Stomach smooth muscle (tissue), 2 donors: ENCODE data around the gene CRABP2.

ENCODE experiments used
- H3K27ac ChIP-seq: one replicate; pipeline ENCODE4 v1.7.0; 2013; ENCODE audit warnings: mild to moderate bottlenecking, low read length, inconsistent platforms
- H3K27me3 ChIP-seq, 2 donors: one replicate each; pipeline ENCODE4 v1.7.0; 2013; ENCODE audit warnings: low read length in 2 of 2; ENCODE audit not compliant: insufficient read depth in 2 of 2, control insufficient read depth in 1 of 2
- H3K36me3 ChIP-seq, 2 donors: one replicate each; pipeline ENCODE4 v1.7.0; 2013; ENCODE audit warnings: low read length in 2 of 2; ENCODE audit not compliant: control insufficient read depth in 2 of 2, insufficient read depth in 2 of 2
- H3K4me1 ChIP-seq: one replicate; pipeline ENCODE4 v1.7.0; 2013; ENCODE audit warnings: low read length; ENCODE audit not compliant: control insufficient read depth, insufficient read depth
- H3K4me3 ChIP-seq, 2 donors: one replicate each; pipeline ENCODE4 v1.7.0; 2013; ENCODE audit warnings: low read length in 2 of 2
- H3K9ac ChIP-seq, 2 donors: one replicate each; pipeline ENCODE4 v1.7.0; 2013; ENCODE audit warnings: low read length in 2 of 2, mild to moderate bottlenecking in 1 of 2
- H3K9me3 ChIP-seq, 2 donors: one replicate each; pipeline ENCODE4 v1.7.0; 2013; ENCODE audit warnings: low read length in 2 of 2; ENCODE audit not compliant: control insufficient read depth in 2 of 2
- donor health status: healthy.
- donor health status: Pancreatic carcinoma.

The CRABP2 gene

DNA sequence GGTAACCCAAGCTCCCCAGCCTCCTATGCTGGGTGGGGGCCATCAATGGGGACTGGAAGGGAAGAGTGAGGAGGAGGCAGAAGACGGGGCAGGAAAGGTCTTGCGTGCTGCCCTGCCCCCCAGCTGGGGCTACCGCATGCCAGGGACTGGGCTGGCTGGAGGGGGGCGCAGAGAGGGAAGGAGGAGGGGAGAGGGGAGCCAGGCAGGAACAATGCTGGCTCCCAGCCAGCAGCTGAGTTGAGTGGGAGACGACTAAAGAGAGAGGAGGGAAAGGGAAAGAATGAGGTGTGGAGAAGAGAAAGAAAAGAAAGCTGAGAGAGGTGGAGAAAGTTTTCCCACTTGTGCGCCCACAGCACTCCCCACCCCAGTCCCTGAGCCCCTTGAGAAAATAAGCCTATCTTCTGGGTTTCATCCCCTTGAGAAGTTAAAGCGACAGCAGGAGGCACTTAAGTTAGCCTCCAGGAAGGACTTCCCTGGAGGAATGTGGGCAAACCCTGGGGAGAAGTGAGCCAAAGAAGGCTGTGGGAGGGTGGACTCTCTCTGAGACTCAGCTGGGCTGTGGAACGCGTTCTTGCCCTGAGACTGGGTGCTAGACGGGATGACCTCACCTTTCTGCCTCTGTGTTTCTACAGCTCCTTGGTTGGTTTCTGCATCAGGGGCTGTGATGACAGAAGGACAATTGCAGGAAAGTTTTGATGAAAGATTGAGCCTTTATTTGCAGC, 15.3 kb downstream of the CRABP2 start:
- H3K27me3 ChIP-seq, result peaks cover 36 to 38% of the 10 kb centered on the region in 2 donors
- H3K4me3 ChIP-seq, result no peak overlapping the region
- H3K9ac ChIP-seq, result no peak overlapping the region
- H3K36me3 ChIP-seq, result no peaks in the 10 kb centered on the region
- H3K9me3 ChIP-seq, result no peaks in the 10 kb centered on the region
- peaks cover 8% of the 10 kb centered on the region for H3K4me1 ChIP-seq
- no peak overlapping the region for H3K27ac ChIP-seq

DNA sequence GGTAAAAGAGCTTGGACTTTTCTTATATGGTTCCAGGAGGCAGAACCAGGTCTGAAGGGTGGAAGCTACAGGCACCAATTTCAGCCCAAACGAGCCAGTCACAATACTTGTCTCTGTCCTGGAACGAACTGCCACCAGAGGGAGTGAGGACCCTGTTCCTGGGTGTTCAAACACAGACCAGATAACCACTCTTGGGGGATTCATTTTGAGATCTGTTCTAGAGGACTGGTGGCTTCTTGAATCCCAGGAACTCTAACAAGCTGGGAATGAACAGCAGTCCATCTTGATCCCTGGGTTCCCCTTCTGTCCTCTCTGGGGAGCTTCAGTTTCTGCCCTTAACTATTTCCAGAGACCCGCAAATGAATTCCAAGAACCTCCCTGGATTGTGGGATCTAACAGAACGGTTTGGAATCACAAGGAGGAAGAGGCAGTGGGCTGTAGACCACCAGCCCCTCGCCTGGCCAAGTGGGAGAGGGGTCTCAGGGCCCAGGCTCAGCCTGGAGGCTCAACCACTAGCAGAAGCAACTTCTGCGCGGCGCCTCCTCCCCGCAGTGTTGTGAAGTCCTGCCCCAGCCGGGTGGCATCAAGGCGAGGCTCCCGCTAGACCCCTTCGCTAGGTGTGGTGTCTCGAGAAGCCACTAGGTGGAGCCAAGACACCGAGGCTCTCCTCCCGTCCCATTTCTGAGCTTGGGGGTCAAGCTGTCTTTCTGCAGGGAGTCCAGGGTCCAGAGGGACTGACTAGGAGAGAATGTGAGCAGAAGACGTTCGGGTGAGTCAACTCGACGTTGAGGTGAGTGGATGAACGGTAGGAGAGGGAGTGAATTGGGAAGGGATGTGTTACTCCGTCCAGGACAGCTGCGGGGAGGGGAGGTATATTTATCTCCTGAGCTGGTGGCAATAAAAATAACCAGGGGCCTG, 16.1 kb downstream of the CRABP2 start:
- Histone ChIP-seq H3K4me3 (peak overlapping the region in 1 of 2 donors; percentile 54), H3K27ac (no peak overlapping the region), H3K9ac (peak overlapping the region in 1 of 2 donors; percentile 36), H3K36me3 (no peaks in the 10 kb centered on the region), H3K4me1 (peaks cover 8% of the 10 kb centered on the region), H3K27me3 (peaks cover 38 to 40% of the 10 kb centered on the region in 2 donors), H3K9me3 (no peaks in the 10 kb centered on the region)

DNA sequence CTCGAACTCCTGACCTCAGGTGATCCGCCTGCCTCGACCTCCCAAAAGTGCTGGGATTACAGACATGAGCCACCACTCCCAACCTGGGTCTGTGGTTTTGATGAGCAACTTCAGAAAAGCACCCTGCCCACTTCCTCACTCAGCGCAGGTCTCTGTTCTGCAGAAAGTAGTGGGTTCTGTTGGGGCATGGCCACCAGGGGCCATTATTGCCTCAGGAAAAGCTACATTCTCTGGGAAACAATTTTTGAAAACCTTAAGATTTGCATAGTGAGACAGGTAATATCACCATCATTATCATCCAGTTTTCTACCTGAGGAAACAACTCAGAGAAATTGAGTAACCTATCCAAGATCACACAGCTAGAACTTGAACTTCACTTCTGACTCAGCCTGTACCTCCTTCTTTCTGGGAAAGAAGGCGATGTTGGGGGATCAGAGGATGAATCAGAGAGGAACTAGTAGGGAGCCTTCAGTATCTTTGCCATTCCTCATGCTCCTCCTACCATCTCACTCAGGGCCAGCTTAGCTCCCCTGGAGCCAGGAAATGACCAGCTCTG, 21.1 kb downstream of the CRABP2 start:
- H3K36me3 ChIP-seq, result no peaks in the 10 kb centered on the region
- no peaks in the 10 kb centered on the region for H3K9me3 ChIP-seq
- peaks cover 15% of the 10 kb centered on the region in 2 donors for H3K27me3 ChIP-seq
- H3K27ac ChIP-seq, result no peak overlapping the region
- H3K4me1 ChIP-seq, result peaks cover 3% of the 10 kb centered on the region
- no peak overlapping the region for H3K9ac ChIP-seq
- H3K4me3 ChIP-seq, result no peak overlapping the region

DNA sequence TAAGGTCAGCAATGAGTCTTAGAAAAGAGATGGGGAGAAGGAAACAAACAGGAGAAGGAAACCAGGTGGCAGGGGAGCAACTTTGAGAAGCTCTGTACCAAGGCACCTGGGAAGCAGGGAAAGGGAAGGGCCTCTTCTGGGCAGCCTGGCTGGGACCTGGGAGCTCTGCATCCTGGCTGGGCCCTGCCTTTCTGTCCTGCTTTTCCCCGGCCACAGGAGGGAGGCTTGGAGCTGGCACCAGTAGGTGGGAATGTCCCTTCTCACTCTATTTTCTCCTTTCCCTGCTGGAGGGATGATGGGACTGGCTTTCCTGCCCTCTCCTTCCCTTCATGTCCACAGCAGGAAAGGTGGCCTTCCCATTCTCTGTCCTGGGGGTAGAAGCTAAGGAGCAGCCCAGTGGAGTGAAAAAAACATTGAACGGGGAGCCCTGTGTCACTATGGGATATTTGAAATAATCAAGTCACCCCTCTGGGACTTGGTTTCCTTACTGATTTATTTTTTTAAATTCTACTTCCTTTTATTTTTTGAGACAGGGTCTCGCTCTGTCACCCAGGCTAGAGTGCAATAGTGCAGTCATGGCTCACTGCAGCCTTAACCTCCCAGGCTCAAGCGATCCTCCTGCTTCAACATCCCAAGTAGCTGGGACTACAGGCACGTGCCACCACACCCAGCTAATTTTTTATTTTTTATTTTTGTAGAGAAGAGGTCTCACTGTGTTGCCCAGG, 23.1 kb downstream of the CRABP2 start:
- peaks cover 25 to 27% of the 10 kb centered on the region in 2 donors for H3K27me3 ChIP-seq

DNA sequence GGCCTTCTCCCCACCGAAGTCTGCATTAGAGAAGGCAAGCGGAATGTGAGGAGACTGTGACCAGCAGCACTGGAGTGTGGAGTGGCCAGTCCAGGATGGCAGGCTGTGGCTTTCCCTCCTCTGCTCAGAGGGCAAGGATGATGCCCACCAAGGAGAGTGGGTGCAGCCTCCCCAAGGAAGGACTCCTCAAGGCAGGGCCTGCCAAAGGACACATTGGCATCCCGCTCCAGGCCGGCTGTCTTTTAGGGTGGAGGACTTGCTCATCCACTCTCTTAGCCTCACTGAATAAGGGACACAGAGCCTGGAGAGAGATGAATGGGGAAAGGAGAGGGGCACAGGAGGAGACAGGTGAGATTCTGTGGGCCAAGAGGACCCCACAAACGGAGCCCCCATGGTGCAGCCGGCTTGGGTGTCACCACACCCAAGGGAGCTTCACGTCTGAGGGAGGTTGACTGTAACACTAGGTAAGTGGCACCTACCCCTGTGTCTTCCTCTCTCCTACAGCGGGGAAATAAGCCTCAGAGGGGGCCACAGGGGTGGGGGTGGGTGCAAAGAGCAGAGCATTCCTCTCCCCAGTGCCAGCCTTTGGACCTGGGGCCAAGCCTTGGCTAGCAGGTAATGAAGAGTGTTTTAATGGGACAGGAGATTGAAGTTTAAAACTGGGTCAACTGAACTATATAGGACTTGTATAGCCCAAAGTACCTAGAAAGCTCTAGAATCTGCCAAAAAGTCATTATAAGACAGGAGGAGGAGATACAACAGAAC, 24.0 kb downstream of the CRABP2 start:
- Histone ChIP-seq H3K9ac (no peak overlapping the region), H3K27me3 (peaks cover 26 to 36% of the 10 kb centered on the region in 2 donors), H3K4me1 (peaks cover 20% of the 10 kb centered on the region), H3K4me3 (no peak overlapping the region), H3K9me3 (no peaks in the 10 kb centered on the region), H3K36me3 (no peaks in the 10 kb centered on the region), H3K27ac (no peak overlapping the region)

More for the DNA sequence above, 23.1 kb downstream of the CRABP2 start:
- H3K9ac ChIP-seq, result no peak overlapping the region
- no peaks in the 10 kb centered on the region for H3K9me3 ChIP-seq
- H3K27ac ChIP-seq, result no peak overlapping the region
- no peak overlapping the region for H3K4me3 ChIP-seq
- H3K4me1 ChIP-seq, result peaks cover 11% of the 10 kb centered on the region
- H3K36me3 ChIP-seq, result no peaks in the 10 kb centered on the region

DNA sequence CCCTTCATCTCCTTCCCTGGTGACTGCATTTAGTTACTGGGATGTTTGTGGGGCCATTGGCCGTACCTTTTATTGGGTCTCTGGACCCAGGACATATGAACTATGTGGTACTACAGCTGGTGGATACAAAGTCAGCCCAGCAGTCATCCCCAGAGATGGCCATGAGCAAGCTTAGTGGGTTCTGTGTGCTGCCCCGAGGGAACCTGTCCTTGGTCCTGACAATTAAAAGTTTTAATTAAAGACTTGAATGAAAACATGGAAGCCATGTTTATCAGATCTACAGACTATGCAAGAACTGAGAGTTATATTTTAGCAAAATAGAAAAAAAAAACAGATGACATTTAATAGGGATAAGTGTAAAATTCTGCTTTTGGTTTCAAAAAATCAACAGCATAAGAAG, 25.3 kb downstream of the CRABP2 start:
- Histone ChIP-seq H3K27ac (no peak overlapping the region), H3K9me3 (no peaks in the 10 kb centered on the region), H3K4me1 (peaks cover 30% of the 10 kb centered on the region), H3K36me3 (no peaks in the 10 kb centered on the region), H3K9ac (no peak overlapping the region), H3K27me3 (peaks cover 31 to 48% of the 10 kb centered on the region in 2 donors), H3K4me3 (no peak overlapping the region)

DNA sequence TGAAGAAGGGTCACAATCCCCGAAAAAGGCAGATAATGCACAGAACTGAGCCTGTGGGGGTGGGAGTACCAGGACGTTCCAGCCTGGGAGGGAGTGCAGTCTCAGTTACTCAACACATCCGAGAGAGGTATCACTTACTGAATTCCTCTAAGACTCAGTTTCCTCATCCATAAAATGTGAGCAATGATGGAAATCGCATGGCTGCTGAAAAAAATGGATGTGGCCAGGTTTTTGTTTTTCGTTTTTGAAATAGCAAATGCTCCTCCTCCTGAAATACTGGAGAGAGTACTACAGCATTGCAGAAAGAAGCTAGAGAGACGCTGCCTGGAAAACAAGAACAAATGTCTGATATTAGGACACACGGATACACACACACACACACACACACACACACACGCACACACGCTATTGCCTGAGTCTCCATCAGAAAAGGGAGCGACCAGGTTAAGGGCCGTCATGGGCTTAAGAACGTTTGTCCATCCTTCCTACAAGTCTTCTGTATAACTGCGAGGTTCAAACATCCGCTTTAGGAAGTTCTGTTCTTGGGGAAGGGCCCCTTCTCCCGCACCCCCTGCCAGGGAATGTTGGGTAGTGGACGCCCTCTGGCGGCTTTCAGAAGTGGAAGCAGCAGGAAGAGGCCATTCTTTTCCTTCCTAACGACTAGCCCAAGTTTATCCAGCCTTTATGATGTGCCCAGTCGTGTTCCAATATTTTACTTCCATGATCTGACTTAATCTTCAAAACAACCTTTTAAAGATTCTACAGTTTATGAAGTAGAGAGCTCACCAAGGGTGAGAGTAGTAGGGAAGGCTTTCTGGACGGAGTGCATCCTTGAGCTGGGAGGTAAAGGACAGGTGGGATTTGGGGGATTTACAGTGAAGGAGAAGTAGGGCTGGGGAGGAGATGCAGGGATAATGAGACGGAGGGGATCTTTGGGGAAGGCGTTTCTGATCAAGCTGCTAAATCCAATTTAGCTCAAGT, 27.5 kb downstream of the CRABP2 start:
- no peaks in the 10 kb centered on the region for H3K36me3 ChIP-seq
- H3K9ac ChIP-seq, result peak overlapping the region; percentile 29 to 56
- H3K27me3 ChIP-seq, result peaks cover 27 to 48% of the 10 kb centered on the region in 2 donors
- H3K4me1 ChIP-seq, result peaks cover 40% of the 10 kb centered on the region
- no peaks in the 10 kb centered on the region for H3K9me3 ChIP-seq
- no peak overlapping the region for H3K27ac ChIP-seq
- H3K4me3 ChIP-seq, result peak overlapping the region; percentile 71 to 76

DNA sequence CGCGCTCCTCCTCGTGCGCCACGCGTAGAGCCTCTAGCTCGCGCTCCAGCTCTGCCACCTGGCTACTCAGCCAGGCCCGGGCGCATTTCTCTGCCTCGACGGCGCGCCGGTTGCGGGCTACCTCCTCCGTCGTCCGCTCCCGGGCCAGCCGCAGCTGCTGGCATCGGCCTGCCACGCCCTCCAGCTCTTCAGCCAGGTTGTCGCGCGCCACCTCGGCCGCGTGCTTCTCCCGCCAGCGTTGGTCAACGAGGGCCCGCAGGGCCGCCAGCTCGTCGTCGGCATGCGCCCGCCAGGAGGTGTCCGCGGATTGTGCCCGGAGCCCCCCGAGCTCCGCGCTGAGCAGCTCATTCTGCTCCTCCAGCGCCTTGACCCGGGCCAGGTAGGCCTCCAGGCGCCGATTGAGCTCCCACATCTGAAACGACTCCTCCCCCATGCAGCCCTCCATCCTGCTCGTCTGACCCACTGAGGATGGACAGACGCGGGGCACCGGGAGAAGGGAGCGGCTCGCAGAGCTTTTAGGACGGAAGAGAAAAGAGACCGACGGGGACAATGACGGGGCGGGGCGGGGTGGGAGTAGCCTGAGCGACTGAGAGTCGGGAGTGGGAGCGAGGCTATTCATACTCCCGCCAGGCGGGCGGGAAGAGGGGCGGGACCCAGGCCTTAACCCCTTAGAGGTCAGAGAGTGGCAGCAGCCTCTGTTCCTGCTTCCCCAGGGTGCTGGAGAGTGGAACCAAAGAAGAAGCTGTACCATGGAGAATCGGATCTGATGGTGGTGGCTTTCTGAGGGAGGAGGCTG, 28.4 kb downstream of the CRABP2 start, which contains the start of gene NES:
NES (minus strand) TSS at position 588 of the 796 bp plus-strand sequence; CDS start at position 445, 143 bp downstream.
- Histone ChIP-seq H3K36me3 (no peaks in the 10 kb centered on the region), H3K4me1 (peaks cover 40% of the 10 kb centered on the region), H3K27ac (peak within 1 kb of the TSS; percentile 31), H3K4me3 (peak within 1 kb of the TSS; percentile 71 to 76), H3K9ac (peak within 1 kb of the TSS; percentile 29 to 56), H3K27me3 (peaks cover 27 to 48% of the 10 kb centered on the region in 2 donors), H3K9me3 (no peaks in the 10 kb centered on the region)
